Measurements from ENCODE around the gene TOM1L2. TPM values are rescaled to one million over a fixed set of nuclear protein-coding genes. Genes with fewer than 3 reads are reported as not detected.

Gene TOM1L2
- total RNA-seq, 1 experiment from 2014 or later = 3.1 TPM

GRCh38 chr17:17796787-17797061 lies 175.5 kb downstream of the TOM1L2 start:
- Histone ChIP-seq H3K27me3 (ENCODE audit: control insufficient read depth, insufficient read depth, low read length) (peaks cover 3% of the 10 kb centered on the region; the same call in 1 of the 2 replicates), H3K36me3 (replicated peaks; ENCODE audit: control insufficient read depth, insufficient read depth, low read length) (no peaks in the 10 kb centered on the region), H3K4me3 (ENCODE audit: insufficient read depth, low read depth, low read length) (no peak overlapping the region)
- DNase-seq = peak; percentile 53

- Histone ChIP-seq H3K27me3 (ENCODE audit: control insufficient read depth, insufficient read depth, low read length) (peaks cover 7% of the 10 kb centered on the region; the same call in 1 of the 2 replicates), H3K36me3 (replicated peaks; ENCODE audit: control insufficient read depth, insufficient read depth, low read length) (no peaks in the 10 kb centered on the region), H3K4me3 (ENCODE audit: insufficient read depth, low read depth, low read length) (no peak overlapping the region)
- no peak for DNase-seq
These were observed 176.0 kb downstream of the TOM1L2 start for GRCh38 chr17:17795946-17796786.

DNA sequence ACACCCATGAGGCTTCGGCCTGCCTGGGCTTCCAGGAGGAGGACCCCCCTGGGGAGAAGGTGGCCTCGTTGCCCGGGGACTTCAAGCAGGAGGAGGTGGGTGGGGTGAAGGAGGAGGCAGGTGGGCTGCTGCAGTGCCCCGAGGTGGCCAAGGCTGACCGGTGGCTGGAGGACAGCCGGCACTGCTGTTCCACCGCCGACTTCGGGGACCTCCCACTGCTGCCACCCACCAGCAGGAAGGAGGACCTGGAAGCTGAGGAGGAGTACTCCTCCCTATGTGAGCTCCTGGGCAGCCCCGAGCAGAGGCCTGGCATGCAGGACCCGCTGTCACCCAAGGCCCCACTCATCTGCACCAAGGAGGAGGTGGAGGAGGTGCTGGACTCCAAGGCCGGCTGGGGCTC lies 176.9 kb downstream of the TOM1L2 start:
- no peaks in the 10 kb centered on the region for H3K36me3 ChIP-seq (replicated peaks; ENCODE audit: control insufficient read depth, insufficient read depth, low read length)
- DNase-seq = no peak
- H3K27me3 ChIP-seq (ENCODE audit: control insufficient read depth, insufficient read depth, low read length) = peaks cover 10% of the 10 kb centered on the region; the same call in 1 of the 2 replicates
- no peak overlapping the region for H3K4me3 ChIP-seq (ENCODE audit: insufficient read depth, low read depth, low read length)

- H3K27me3 ChIP-seq (ENCODE audit: control insufficient read depth, insufficient read depth, low read length) = peaks cover 10% of the 10 kb centered on the region; the same call in 1 of the 2 replicates
- no peaks in the 10 kb centered on the region for H3K36me3 ChIP-seq (replicated peaks; ENCODE audit: control insufficient read depth, insufficient read depth, low read length)
- no peak overlapping the region for H3K4me3 ChIP-seq (ENCODE audit: insufficient read depth, low read depth, low read length)
- DNase-seq = no peak
These were observed 177.8 kb downstream of the TOM1L2 start for GRCh38 chr17:17794382-17794781.

Other genes with a start within 250 kb of the TOM1L2 start
- 34.2 and 43.6 TPM in 2 replicates for gene SREBF1, start 135.4 kb downstream of the TOM1L2 start, total RNA-seq (2014; rRNA removed; shearing (Covaris generic))
- gene DRC3, start 462 bp upstream of the TOM1L2 start, total RNA-seq (2014; rRNA removed; shearing (Covaris generic)) = 0.17 and 5.0 TPM in 2 replicates
- gene ATPAF2, start 66.8 kb upstream of the TOM1L2 start, total RNA-seq (2014; rRNA removed; shearing (Covaris generic)) = 17.9 and 22.4 TPM in 2 replicates
- 11.1 and 12.9 TPM in 2 replicates for gene GID4, start 67.0 kb upstream of the TOM1L2 start, total RNA-seq (2014; rRNA removed; shearing (Covaris generic))
- 60.0 and 66.4 TPM in 2 replicates for gene DRG2, start 115.5 kb upstream of the TOM1L2 start, total RNA-seq (2014; rRNA removed; shearing (Covaris generic))
- 0.52 and 1.4 TPM in 2 replicates for gene MYO15A, start 136.4 kb upstream of the TOM1L2 start, total RNA-seq (2014; rRNA removed; shearing (Covaris generic))
- 101 and 103 TPM in 2 replicates for gene ALKBH5, start 211.4 kb upstream of the TOM1L2 start, total RNA-seq (2014; rRNA removed; shearing (Covaris generic))

Measured in H7 (cell line).